Stomach (tissue), 4 donors: ENCODE measurements around the gene BBS12.

Experiments used
- EP300 ChIP-seq: sonication (generic); formaldehyde crosslinking; IDR thresholded peaks from one replicate; pipeline ENCODE4 v1.6.1; 2017; ENCODE audit warnings: antibody characterized with exemption
- POLR2A ChIP-seq, 4 donors: fragments of 450-650 bp; IDR thresholded peaks; one replicate each; pipeline ENCODE4 v1.6.1; 2016; ENCODE audit warnings: antibody characterized with exemption in 4 of 4, control low read depth in 2 of 4, mild to moderate bottlenecking in 1 of 4, moderate library complexity in 1 of 4
- POLR2AphosphoS5 ChIP-seq, 3 donors: sonication (generic); formaldehyde crosslinking; IDR thresholded peaks; one replicate each; pipeline ENCODE4 v1.6.1; 2016; ENCODE audit warnings: antibody characterized with exemption in 3 of 3
- TF ChIP-seq, protein P1 (sequence below), 7 experiments: fragments of 450-650 bp in 4 of 7; fragments of 200-600 bp in 3 of 7; sonication (generic) in 3 of 7; IDR thresholded peaks; one replicate each; pipeline ENCODE4 v1.5.1; 2016 to 2019; ENCODE audit warnings: antibody characterized with exemption in 7 of 7, control low read depth in 2 of 7, mild to moderate bottlenecking in 1 of 7

DNA sequence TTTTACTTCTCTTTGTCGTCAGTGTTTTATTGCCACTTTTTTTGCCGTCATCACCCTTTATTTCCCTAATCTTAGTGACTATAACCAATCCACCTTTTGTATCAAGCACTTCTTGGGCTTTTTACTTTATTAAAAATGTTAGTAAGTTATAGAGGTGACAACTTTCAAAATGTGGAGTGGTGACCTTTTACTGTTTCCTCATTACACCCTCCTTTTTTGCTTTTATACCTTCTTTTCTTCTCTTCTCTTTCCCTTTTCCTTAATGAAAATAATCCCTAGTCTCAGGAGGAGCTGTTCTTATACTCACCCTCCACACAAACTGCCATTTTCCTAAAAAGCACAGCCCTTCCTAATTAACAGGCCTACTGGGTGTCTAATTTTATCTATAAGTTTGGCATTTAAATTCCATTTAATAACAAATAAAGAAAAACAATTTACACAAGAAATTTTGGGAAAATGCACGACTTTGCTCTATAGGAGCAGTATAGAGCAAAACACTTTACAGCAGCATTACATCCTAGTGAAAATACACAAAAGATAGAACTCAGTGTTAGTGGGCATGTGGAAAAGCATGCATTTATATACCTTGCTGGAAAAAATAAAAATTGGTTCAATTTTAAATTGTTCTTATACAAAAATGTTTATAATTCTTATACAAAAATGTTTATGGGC lies 27.3 kb downstream of the BBS12 start:
- TF ChIP-seq, protein P1, sequence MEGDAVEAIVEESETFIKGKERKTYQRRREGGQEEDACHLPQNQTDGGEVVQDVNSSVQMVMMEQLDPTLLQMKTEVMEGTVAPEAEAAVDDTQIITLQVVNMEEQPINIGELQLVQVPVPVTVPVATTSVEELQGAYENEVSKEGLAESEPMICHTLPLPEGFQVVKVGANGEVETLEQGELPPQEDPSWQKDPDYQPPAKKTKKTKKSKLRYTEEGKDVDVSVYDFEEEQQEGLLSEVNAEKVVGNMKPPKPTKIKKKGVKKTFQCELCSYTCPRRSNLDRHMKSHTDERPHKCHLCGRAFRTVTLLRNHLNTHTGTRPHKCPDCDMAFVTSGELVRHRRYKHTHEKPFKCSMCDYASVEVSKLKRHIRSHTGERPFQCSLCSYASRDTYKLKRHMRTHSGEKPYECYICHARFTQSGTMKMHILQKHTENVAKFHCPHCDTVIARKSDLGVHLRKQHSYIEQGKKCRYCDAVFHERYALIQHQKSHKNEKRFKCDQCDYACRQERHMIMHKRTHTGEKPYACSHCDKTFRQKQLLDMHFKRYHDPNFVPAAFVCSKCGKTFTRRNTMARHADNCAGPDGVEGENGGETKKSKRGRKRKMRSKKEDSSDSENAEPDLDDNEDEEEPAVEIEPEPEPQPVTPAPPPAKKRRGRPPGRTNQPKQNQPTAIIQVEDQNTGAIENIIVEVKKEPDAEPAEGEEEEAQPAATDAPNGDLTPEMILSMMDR (IDR thresholded peaks at IDR 0.05) = no peak
- no peak for TF ChIP-seq POLR2AphosphoS5 (IDR thresholded peaks at IDR 0.05)
- no peak for TF ChIP-seq POLR2A (IDR thresholded peaks at IDR 0.05)
- no peak for TF ChIP-seq EP300
